ENCODE measurements around the gene LRRFIP2. TPM values are rescaled to one million over a fixed set of nuclear protein-coding genes. Genes with fewer than 3 reads are reported as not detected.

LRRFIP2 gene
- total and polyA plus RNA-seq, 2 of the 4 experiments (the other 2 are of a cell fraction), result 20.6 to 31.0 TPM

GRCh38 chr3:37068031-37068430 is 106.4 kb downstream of the LRRFIP2 start:
- no CpG with 5 or more reads among the region's 1 CpG for WGBS, 2 experiments (ENCODE audit: extremely low coverage in 2 of 2, insufficient read length in 1 of 2)
- in situ Hi-C loops (cut with MboI; ENCODE audit: low sequenced_read_pairs), result no loop called here
- intact Hi-C loops (cut with micrococcal nuclease), result no loop called here
- H3K4me1 ChIP-seq (ENCODE audit: control insufficient read depth, insufficient read depth, low read length), result peaks cover 9% of the 10 kb centered on the region
- no peak overlapping the region for H2BK20ac ChIP-seq (ENCODE audit: low read depth, low read length)
- CTCF ChIA-PET, result no interaction called here
- H3K9ac ChIP-seq (ENCODE audit: low read depth, low read length), result no peak overlapping the region
- no peak overlapping the region for H3K56ac ChIP-seq (ENCODE audit: extremely low read depth, insufficient read depth, low read length)
- no peak overlapping the region for H2BK5ac ChIP-seq (ENCODE audit: low read depth, low read length, poor library complexity, severe bottlenecking)
- H4K91ac ChIP-seq (ENCODE audit: insufficient read depth, low read depth, low read length), result no peak overlapping the region
- no peak overlapping the region for H2BK15ac ChIP-seq (ENCODE audit: low read depth, low read length)
- ATAC-seq (ENCODE audit: low read depth), result no peak
- H3K4me2 ChIP-seq (ENCODE audit: low read depth, low read length), result no peak overlapping the region
- H2BK120ac ChIP-seq (ENCODE audit: low read depth, low read length), result no peak overlapping the region
- no peak overlapping the region for H4K5ac ChIP-seq (ENCODE audit: low read depth, low read length)
- H3K36me3 ChIP-seq (ENCODE audit: control insufficient read depth, insufficient read depth, low read length), result peaks cover 15% of the 10 kb centered on the region
- H2AK9ac ChIP-seq (replicated peaks; ENCODE audit: low read depth, low read length, poor library complexity), result no peak overlapping the region
- H3K18ac ChIP-seq (ENCODE audit: low read depth, low read length), result no peak overlapping the region
- no peaks in the 10 kb centered on the region for H3K9me3 ChIP-seq (ENCODE audit: control insufficient read depth, insufficient read depth, low read length)
- H4K20me1 ChIP-seq (ENCODE audit: insufficient read depth, low read length), result no peaks in the 10 kb centered on the region; the same call in 1 of the 2 replicates
- peaks cover 7% of the 10 kb centered on the region for H3K9me1 ChIP-seq (ENCODE audit: insufficient read depth, low read length)
- dilution Hi-C loops (cut with HindIII; ENCODE audit: low sequenced_read_pairs, unreplicated experiment), result no loop called here
- no peak for DNase-seq
- no peaks in the 10 kb centered on the region for H3K27me3 ChIP-seq (ENCODE audit: control insufficient read depth, insufficient read depth, low read length)
- no TSS peak for BruUV-seq (replicated peaks)
- no peak overlapping the region for H3K4me3 ChIP-seq (ENCODE audit: insufficient read depth, low read depth, low read length)
- no peak overlapping the region for H4K8ac ChIP-seq (ENCODE audit: low read depth in 2 of 2, low read length in 2 of 2)
- no peak overlapping the region for H3K27ac ChIP-seq (ENCODE audit: insufficient read depth, low read length)
- POLR2A ChIA-PET (ENCODE audit: unreplicated experiment), result no interaction called here
- H3K79me1 ChIP-seq (ENCODE audit: low read depth in 1 of 2, low read length in 2 of 2), result peaks cover 20 to 30% of the 10 kb centered on the region in 2 experiments
- H3K4ac ChIP-seq (ENCODE audit: low read depth, low read length), result no peak overlapping the region
- H3K23ac ChIP-seq (ENCODE audit: low read depth, low read length), result no peak overlapping the region
- TF ChIP-seq BHLHE40 (IDR thresholded peaks at IDR 0.05; ENCODE audit: low read depth, low read length) (no peak), MXI1 (IDR thresholded peaks at IDR 0.05; ENCODE audit: borderline replicate concordance, low read depth, low read length) (no peak), CHD1 (IDR thresholded peaks at IDR 0.05; ENCODE audit: low read depth, low read length) (no peak), RCOR1 (IDR thresholded peaks at IDR 0.05; ENCODE audit: insufficient replicate concordance, low read length) (no peak), CTCF (conservative IDR thresholded peaks at IDR 0.05; ENCODE audit: low read depth, low read length) (no peak), CEBPB (IDR thresholded peaks at IDR 0.05; ENCODE audit: low read depth, low read length) (no peak), MAFK (IDR thresholded peaks at IDR 0.05; ENCODE audit: low read depth, low read length) (no peak), MAZ (IDR thresholded peaks at IDR 0.05; ENCODE audit: borderline replicate concordance, low read depth, low read length) (no peak), POLR2A (IDR thresholded peaks at IDR 0.05; ENCODE audit: low read depth, low read length) (no peak), NFE2L2 (IDR thresholded peaks at IDR 0.05; ENCODE audit: low read depth, low read length) (no peak), RFX5 (IDR thresholded peaks at IDR 0.05; ENCODE audit: low read depth, low read length) (no peak), ELK1 (IDR thresholded peaks at IDR 0.05; ENCODE audit: borderline replicate concordance, low read depth, low read length) (no peak), SMC3 (IDR thresholded peaks at IDR 0.05; ENCODE audit: low read depth, low read length) (no peak), RAD21 (IDR thresholded peaks at IDR 0.05; ENCODE audit: low read length) (no peak), USF2 (IDR thresholded peaks at IDR 0.05; ENCODE audit: low read depth, low read length) (no peak), FOS (IDR thresholded peaks at IDR 0.05; ENCODE audit: low read depth, low read length) (no peak)
- no peak overlapping the region for H3K14ac ChIP-seq (replicated peaks; ENCODE audit: low read depth, low read length)
- H2AFZ ChIP-seq (replicated peaks; ENCODE audit: low read length, poor library complexity), result no peak overlapping the region
- no peak overlapping the region for H2AK5ac ChIP-seq (ENCODE audit: low read depth, low read length)

Data from IMR-90 (cell line).